NCI-H2107 treated with DMSO at 0.1 percent for 48 hours (cell line): ENCODE results near the gene PDCD1LG2.

Source experiments
- DNase-seq: peaks from one replicate; lab custom pipeline; 2025; ENCODE audit not compliant: unreplicated experiment; lab: John Stamatoyannopoulos, UW

The PDCD1LG2 gene

GRCh38 chr9:5608298-5609225 is 98.2 kb downstream of the PDCD1LG2 start:
- no peak for DNase-seq

- no peak for DNase-seq
These were observed 98.9 kb downstream of the PDCD1LG2 start for GRCh38 chr9:5609226-5609596.

- no peak for DNase-seq
These were observed 100.2 kb downstream of the PDCD1LG2 start for GRCh38 chr9:5610491-5610890.

- no peak for DNase-seq
These were observed 101.2 kb downstream of the PDCD1LG2 start for GRCh38 chr9:5611321-5612184.

GRCh38 chr9:5612185-5612530 is 101.8 kb downstream of the PDCD1LG2 start:
- DNase-seq = no peak

- no peak for DNase-seq
These were observed 103.9 kb downstream of the PDCD1LG2 start for GRCh38 chr9:5614192-5614591.

- DNase-seq = no peak
These were observed 104.7 kb downstream of the PDCD1LG2 start for GRCh38 chr9:5614985-5615384.

GRCh38 chr9:5617749-5618148 is 107.4 kb downstream of the PDCD1LG2 start:
- DNase-seq = no peak

GRCh38 chr9:5620494-5620893 is 110.2 kb downstream of the PDCD1LG2 start:
- DNase-seq = no peak
